M059J (cell line): ENCODE results near the gene CCDC146. TPM values are rescaled to one million over a fixed set of nuclear protein-coding genes. Genes with fewer than 3 reads are reported as not detected.
A peak's percentile ranks its signal among the peaks of the same experiment; 100 is the strongest.

Source experiments
- DNase-seq: peaks from one replicate; pipeline ENCODE4 v3.0.0-alpha.2; 2012; ENCODE audit warnings: low read depth
- total RNA-seq: library from RNA; depleted of rRNA; stranded (reverse); fragments of >200 nt; shearing (Covaris generic); gene quantifications from 2 replicates; pipeline ENCODE4 v1.2.3, GENCODE V29; 2014

The CCDC146 gene
- total RNA-seq, 1 experiment from 2014 or later = 2.9 TPM

DNA sequence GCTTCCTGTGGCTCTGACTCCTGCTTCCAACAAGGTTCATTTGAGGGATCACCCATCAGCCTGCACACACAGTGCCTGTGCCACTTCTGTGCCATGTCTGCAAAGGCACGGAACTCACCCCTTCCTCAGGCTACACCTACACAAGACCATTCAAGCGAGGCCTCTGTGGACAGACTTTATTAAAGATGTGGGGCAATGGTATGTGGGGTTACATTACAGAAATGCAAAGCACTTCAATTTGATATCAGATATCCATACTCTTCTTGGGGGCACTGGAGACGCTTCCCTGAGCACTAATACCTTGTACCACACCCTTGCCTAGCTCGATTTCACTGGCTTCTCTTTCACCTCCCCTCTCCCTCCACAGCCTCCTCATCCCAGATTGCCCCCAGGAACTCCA is 161.6 kb downstream of the CCDC146 start:
- no peak for DNase-seq

DNA sequence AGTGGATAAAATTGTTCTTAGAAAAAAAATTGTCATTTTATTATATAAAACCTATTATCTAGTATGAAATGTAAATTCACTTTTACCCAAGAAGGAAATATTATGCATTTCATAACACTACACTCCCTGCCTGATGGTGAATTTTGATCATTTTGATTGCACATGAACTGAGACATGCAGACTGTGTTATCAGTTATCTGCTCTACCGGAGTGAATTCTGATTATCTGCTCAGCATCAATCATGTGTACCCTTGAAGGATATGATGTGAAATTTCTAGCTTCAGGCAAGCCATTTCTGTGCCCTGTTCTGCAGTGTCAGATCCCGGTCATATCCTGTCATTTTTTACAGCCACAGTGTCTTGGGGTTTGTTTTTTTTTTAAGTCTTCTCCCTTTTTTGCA is 162.2 kb downstream of the CCDC146 start:
- no peak for DNase-seq

- peak; percentile 7 for DNase-seq
Observed at GRCh38 chr7:77288676-77289320, 166.4 kb downstream of the CCDC146 start.

DNA sequence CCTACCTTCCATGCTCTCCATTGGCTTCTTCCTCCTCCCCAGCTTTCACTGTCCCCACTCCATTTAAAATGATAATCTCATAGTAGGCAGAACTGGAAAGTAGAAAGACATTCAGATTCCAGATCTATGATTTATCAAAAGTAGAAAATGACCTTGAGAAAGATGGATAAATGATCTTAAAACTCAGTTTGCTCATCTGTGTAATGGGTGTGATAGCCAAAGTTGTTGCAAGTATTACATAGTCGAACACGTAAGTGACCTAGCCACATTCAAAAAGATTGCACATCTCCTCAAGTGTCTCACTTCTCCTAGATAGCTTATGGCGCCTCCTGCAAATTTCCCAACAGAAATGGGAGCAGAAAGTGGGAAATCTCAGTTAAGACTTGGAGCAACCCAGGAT is 167.0 kb downstream of the CCDC146 start:
- no peak for DNase-seq

DNA sequence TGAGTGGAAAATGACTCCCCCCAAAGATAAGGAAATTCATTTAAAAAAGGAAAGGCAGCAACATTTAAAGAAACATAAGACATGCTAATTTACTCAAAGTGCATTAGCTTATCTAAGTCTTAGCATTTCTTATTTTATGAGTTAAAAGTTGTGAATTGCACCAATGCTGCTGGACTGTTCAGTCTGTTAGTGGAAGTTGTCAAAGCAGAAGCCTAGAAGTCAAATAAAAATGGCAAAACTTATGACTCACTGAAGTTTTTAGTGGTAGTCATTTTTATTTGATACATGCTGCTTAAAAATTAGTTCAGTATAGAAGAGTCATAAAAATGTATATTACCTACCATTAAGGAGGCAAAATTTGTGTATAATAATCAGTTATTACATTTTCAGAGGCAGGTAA is 168.0 kb downstream of the CCDC146 start:
- DNase-seq = no peak

- DNase-seq = no peak
Observed at GRCh38 chr7:77293046-77293445, 170.6 kb downstream of the CCDC146 start.

- DNase-seq = no peak
Observed at GRCh38 chr7:77295549-77295948, 173.1 kb downstream of the CCDC146 start.

GRCh38 chr7:77306231-77307067 is 184.0 kb downstream of the CCDC146 start:
- peak; percentile 15 for DNase-seq

GRCh38 chr7:77308792-77309191 is 186.4 kb downstream of the CCDC146 start:
- DNase-seq = no peak

DNA sequence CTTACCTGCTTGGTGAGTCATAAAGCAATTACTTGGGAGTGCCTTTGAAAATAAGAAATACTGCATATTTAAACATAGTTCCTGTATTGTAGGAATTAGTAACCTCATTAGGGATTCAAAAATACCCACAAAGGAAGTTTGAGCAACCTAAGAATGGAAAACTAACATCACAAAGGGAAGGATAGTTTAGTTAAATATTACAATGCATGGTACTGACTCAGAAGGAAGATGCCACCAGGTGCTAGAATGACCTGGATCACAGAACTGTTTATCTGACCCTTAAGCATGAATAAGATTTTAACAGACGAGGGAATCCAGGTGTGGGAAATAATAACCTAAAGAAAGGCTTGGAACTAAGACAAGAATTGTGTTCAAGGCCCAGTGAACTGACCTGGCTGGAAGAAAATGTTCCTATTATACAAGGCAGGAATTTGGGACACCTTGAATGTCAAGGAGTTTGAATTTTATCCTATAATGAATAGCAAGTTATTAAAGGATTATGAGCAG is 187.4 kb downstream of the CCDC146 start:
- DNase-seq = peak; percentile 24

- no peak for DNase-seq
Observed at GRCh38 chr7:77310982-77311381, 188.6 kb downstream of the CCDC146 start.

GRCh38 chr7:77313085-77313484 is 190.7 kb downstream of the CCDC146 start:
- DNase-seq = no peak

DNA sequence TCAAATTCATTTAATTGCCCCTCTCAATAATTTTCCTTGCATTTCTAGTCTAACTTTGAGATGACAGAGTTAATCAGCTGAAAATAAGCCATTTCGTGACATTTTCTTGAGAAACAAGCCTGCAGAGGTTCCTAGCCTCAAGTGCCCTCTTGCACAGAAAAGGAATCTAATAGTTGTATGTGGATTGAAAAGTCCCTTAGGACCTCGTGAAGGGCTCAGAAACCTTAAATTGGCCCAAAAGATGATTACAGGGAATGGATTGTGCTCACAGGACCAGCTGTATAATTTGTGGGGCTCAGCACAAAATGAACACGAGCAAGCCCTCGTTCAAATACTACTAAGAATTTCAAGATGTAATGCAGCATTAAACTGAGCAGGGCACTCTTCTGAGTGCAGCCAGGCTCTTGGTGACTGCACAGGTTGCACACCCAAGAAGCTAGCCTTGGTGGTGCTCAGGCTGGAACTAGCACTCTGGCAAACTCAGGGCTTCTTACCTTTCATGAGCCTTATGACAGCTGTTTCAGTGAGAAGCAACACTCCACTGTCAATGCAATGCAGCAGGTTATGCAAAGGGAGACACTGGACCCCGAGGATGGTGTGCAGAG is 191.6 kb downstream of the CCDC146 start:
- no peak for DNase-seq

DNA sequence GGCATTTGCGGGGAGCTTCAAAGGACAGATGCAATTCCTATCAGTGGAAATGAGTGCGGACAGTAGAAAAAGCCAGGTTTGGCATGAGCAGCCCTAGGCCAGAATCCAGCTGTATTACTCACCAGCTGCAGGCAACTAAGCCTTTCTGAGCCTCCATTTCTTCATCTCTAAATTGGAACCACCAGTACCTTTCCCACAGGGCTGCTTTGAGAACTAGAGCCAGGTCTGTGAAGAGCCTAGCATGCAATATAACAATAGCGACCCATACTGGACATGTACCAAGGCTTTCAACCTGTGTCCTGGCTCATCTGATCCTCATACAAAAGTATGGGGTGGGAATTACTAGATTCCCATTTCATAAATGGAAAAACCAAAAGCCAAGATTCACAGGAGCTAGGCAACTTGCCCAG is 192.8 kb downstream of the CCDC146 start:
- no peak for DNase-seq

GRCh38 chr7:77316219-77316978 is 194.0 kb downstream of the CCDC146 start:
- peak; percentile 17 for DNase-seq

DNA sequence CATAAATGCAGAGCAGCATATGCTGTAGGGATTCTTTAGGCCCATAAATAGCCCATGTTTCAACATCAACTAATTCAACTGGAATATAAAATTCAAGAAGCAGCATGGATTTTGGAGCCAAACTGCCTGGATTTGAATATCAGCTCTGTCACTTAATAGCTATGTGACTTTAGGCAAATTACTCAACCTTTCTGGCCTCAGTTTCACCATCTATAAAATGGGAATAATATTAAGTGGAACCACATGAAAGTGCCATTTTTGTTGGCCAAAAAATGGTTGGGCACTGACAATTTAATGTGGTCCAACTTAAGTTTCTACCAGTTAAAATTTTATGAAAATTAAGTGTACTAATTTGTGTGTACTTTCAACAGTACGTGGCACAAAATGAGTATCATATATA is 195.6 kb downstream of the CCDC146 start:
- DNase-seq = no peak

DNA sequence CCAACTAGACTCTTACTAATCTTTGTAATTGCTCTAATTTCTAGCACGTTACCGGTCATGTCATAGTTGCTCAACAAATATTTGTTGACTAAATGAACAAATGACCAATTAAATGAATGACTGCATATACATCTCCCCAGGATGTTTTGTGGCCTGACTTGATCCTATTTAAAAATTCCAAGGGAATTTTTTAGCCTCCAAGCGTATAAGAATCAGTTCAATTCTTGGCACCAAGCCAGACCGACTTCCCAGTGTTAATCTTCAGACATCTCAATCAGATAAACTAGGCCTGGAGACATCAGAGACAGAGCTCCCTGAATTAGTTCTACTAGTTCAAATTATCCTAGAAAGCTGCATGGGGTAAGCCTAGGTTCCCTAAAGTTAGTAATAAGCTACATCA is 197.7 kb downstream of the CCDC146 start:
- DNase-seq = peak; percentile 47

GRCh38 chr7:77320714-77321113 is 198.3 kb downstream of the CCDC146 start:
- DNase-seq = no peak

DNA sequence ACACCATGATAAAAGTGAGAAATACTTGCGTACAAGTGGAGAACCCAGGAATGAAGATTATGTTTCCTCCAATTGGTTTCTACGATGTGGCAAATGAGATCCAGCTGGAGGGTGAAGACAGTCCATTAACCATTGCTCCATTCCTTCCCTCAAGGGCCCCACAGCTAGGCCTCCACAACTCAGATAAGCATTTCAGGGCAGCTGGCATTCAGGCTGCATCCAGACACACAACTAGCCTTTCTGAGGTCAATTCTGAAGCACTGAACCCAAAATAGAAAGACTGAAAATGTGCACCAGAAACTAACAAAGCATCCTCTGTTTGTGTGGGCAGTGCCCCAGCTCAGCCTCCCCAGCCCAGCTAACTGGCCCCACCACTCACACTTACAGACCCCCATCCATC is 198.9 kb downstream of the CCDC146 start:
- DNase-seq = no peak

- peak; percentile 57 for DNase-seq
Observed at GRCh38 chr7:77326131-77326530, 203.7 kb downstream of the CCDC146 start.

- peak; percentile 67 for DNase-seq
Observed at GRCh38 chr7:77327067-77327931, 204.9 kb downstream of the CCDC146 start.
